K562 (cell line): Measurements from ENCODE around the gene AGAP3. TPM values are rescaled to one million over a fixed set of nuclear protein-coding genes. Genes with fewer than 3 reads are reported as not detected.

Experiments
- ARID4B ChIP-seq: sonication (generic); formaldehyde crosslinking; IDR thresholded peaks from 2 replicates; pipeline ENCODE4 v1.8.0; 2022; ENCODE audit warnings: mild to moderate bottlenecking, missing genetic modification reagents
- ATF7 ChIP-seq: fragments of 450-650 bp; IDR thresholded peaks from 2 replicates; pipeline ENCODE4 v1.7.1; 2014; ENCODE audit warnings: mild to moderate bottlenecking, moderate library complexity
- BRF1 ChIP-seq: IDR thresholded peaks from 3 replicates; pipeline ENCODE4 v1.6.1; 2011; ENCODE audit warnings: borderline replicate concordance, mild to moderate bottlenecking; ENCODE audit not compliant: insufficient read length; ENCODE audit errors: extremely low read depth
- CBX8 ChIP-seq: fragments of 200-600 bp; sonication (generic); IDR thresholded peaks from 2 replicates; pipeline ENCODE4 v1.6.1; 2012; ENCODE audit warnings: borderline replicate concordance, mixed run types, low read depth, mild to moderate bottlenecking, moderate library complexity, mixed read lengths, low read length, control low read depth, inconsistent platforms; ENCODE audit not compliant: poor library complexity, severe bottlenecking; ENCODE audit errors: extremely low read depth
- CREM ChIP-seq: IDR thresholded peaks from 2 replicates; pipeline ENCODE4 v1.6.1; 2014; ENCODE audit warnings: antibody characterized with exemption, low read depth
- HES1 ChIP-seq: fragments of 450-650 bp; IDR thresholded peaks from 2 replicates; pipeline ENCODE4 v1.6.1; 2016; ENCODE audit warnings: low read depth, mild to moderate bottlenecking, moderate library complexity
- MTA2 ChIP-seq: fragments of 450-650 bp; IDR thresholded peaks from 2 replicates; pipeline ENCODE4 v1.6.1; 2016; ENCODE audit warnings: low read depth
- NFIX ChIP-seq: fragments of 250-450 bp; sonication (Bioruptor Pico); IDR thresholded peaks from 2 replicates; pipeline ENCODE4 v1.4.0; 2020; ENCODE audit warnings: low read depth, mild to moderate bottlenecking, moderate library complexity
- SMARCB1 ChIP-seq: IDR thresholded peaks from 2 replicates; pipeline ENCODE4 v1.6.1; 2011; ENCODE audit warnings: improper control_type of control experiment, low read depth; ENCODE audit not compliant: insufficient read length
- SMARCE1 ChIP-seq: fragments of 450-650 bp; IDR thresholded peaks from 2 replicates; pipeline ENCODE4 v1.7.1; 2016; ENCODE audit warnings: mild to moderate bottlenecking
- TAL1 ChIP-seq: fragments of 450-650 bp; IDR thresholded peaks from 2 replicates; pipeline ENCODE4 v1.6.1; 2016; ENCODE audit warnings: mild to moderate bottlenecking
- TFAP4 ChIP-seq: sonication (generic); formaldehyde crosslinking; IDR thresholded peaks from 2 replicates; pipeline ENCODE4 v1.8.0; 2022; ENCODE audit warnings: missing genetic modification reagents, mild to moderate bottlenecking, moderate library complexity, borderline replicate concordance
- THAP12 ChIP-seq: fragments of 250-450 bp; sonication (Bioruptor Pico); IDR thresholded peaks from 2 replicates; pipeline ENCODE4 v1.9.0; 2021; ENCODE audit warnings: mild to moderate bottlenecking, inconsistent platforms
- THRB ChIP-seq: fragments of 450-650 bp; formaldehyde crosslinking; conservative IDR thresholded peaks from 2 replicates; pipeline ENCODE4 v1.4.0; 2022; ENCODE audit warnings: mild to moderate bottlenecking, missing genetic modification characterization
- ZNF347 ChIP-seq: fragments of 450-650 bp; formaldehyde crosslinking; IDR thresholded peaks from 2 replicates; pipeline ENCODE4 v1.4.0; 2020; ENCODE audit warnings: low read depth, mild to moderate bottlenecking, moderate library complexity
- ZNF41 ChIP-seq: fragments of 250-450 bp; sonication (Bioruptor Pico); conservative IDR thresholded peaks from 2 replicates; pipeline ENCODE4 v1.4.0; 2020; ENCODE audit warnings: mild to moderate bottlenecking
- ZNF589 ChIP-seq: fragments of 200-800 bp; sonication (Bioruptor generic); IDR thresholded peaks from 2 replicates; pipeline ENCODE4 v1.6.1; 2016; ENCODE audit warnings: low read depth, missing genetic modification characterization, missing compliant biosample characterization
- ZNF644 ChIP-seq: fragments of 200-800 bp; sonication (Bioruptor generic); IDR thresholded peaks from 2 replicates; pipeline ENCODE4 v1.6.1; 2016; ENCODE audit warnings: low read depth, missing genetic modification characterization, missing compliant biosample characterization
- polyA plus RNA-seq, 8 experiments: library from polyadenylated mRNA; depleted of rRNA in 4 of 8; stranded (reverse) in 5 of 8; unstranded in 3 of 8; fragments of >200 nt; fragmentation: Nextera tagmentation in 2 of 8; fragmentation: Illumina TruSeq in 1 of 8; extraction: Ambion mirVana in 2 of 8; extraction: Trizol in 1 of 8; gene quantifications; 2 replicates each; pipeline versions ENCODE4 v1.2.1 to v1.2.3, GENCODE V29; 2011 to 2014; ENCODE audit warnings: inconsistent platforms in 1 of 8, missing spikeins in 1 of 8
- total RNA-seq, 7 experiments: library from RNA; depleted of rRNA in 6 of 7; stranded (reverse); fragments of >200 nt in 6 of 7; fragmentation: Illumina TruSeq in 2 of 7; extraction: Trizol in 2 of 7; gene quantifications; 2 replicates each; pipeline versions ENCODE4 v1.2.1 to v1.2.3, GENCODE V29; 2011 to 2021; ENCODE audit warnings: low replicate concordance in 1 of 7

AGAP3 gene
- total and polyA plus RNA-seq, 9 of the 15 experiments (the other 6 are each of a cell fraction or from before 2014, with no cell fraction given) = 3.4 to 208 (median 62.2) TPM

- TF ChIP-seq SMARCB1 = no peak
- TF ChIP-seq THRB (CRISPR knock-in tag) = no peak; the same call in 1 of the 2 replicates
- TF ChIP-seq ZNF589 (CRISPR knock-in tag) = no peak
- no peak for TF ChIP-seq NFIX (CRISPR knock-in tag)
- TF ChIP-seq CBX8 = no peak
- TF ChIP-seq THAP12 = peak; percentile 86; the same call in 1 of the 2 replicates
- TF ChIP-seq ARID4B (CRISPR knock-in tag) = peak; percentile 2; the same call in 1 of the 2 replicates
- no peak for TF ChIP-seq ZNF41 (CRISPR knock-in tag)
- no peak for TF ChIP-seq MTA2
- TF ChIP-seq ZNF644 = peak; percentile 83; the same call in 1 of the 2 replicates
- TF ChIP-seq HES1 = no peak
- no peak for TF ChIP-seq BRF1
- TF ChIP-seq ZNF347 (CRISPR knock-in tag) = no peak
- peak; percentile 52 for TF ChIP-seq TFAP4 (CRISPR knock-in tag)
- no peak; the same call in 1 of the 2 replicates for TF ChIP-seq SMARCE1
- TF ChIP-seq TAL1 = no peak
- peak; percentile 76 for TF ChIP-seq ATF7
- peak; percentile 82 for TF ChIP-seq CREM
Observed at GRCh38 chr7:151080522-151081169, 5.6 kb upstream of the AGAP3 start, which contains the start of gene FASTK (continued).
